ENCODE measurements around the gene H19. TPM values are rescaled to one million over a fixed set of nuclear protein-coding genes. Genes with fewer than 3 reads are reported as not detected.

H19 gene
- total and polyA plus RNA-seq, 9 donors: 113 to 2,888 (median 601) TPM

DNA sequence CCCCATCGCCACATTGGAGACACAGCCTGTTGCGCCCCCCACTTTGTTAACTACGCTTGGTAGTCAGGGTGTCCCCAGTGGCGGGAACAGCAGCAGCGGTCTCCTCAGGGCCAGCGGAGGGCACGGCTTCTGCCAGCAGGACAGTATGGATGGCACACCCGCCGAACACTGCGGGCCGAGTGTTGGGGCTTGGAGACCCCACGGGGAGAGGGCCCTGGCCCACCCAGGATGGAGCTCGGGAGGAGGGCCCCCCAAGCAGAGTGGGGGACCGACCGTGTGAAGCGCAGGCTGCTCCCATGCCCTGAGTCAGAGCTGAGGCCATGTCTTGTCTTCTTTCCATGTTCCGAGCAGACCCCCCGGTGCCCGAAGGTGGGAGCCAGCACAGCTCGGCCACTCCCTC is 32.7 kb downstream of the H19 start:
- Histone ChIP-seq H3K4me1 (ENCODE audit: insufficient read depth) (no peaks in the 10 kb centered on the region), H3K27me3 (no peaks in the 10 kb centered on the region), H3K36me3 (no peaks in the 10 kb centered on the region), H3K4me3 (no peak overlapping the region), H3K27ac (no peak overlapping the region), H3K9me3 (no peaks in the 10 kb centered on the region)
- TF ChIP-seq POLR2A (IDR thresholded peaks at IDR 0.05): no peak
- no peak for TF ChIP-seq CTCF (IDR thresholded peaks at IDR 0.05)
- TF ChIP-seq EP300 (IDR thresholded peaks at IDR 0.05): no peak
- intact Hi-C loops (cut with DNase I): no loop called here
- WGBS, 3 donors: 89% methylated on average over 3 of the region's 20 CpGs; no CpG with 5 or more reads in 2 of the 3 donors
- DNase-seq: peak in 4 of 5 donors; percentile 7 to 22 (median 10)

DNA sequence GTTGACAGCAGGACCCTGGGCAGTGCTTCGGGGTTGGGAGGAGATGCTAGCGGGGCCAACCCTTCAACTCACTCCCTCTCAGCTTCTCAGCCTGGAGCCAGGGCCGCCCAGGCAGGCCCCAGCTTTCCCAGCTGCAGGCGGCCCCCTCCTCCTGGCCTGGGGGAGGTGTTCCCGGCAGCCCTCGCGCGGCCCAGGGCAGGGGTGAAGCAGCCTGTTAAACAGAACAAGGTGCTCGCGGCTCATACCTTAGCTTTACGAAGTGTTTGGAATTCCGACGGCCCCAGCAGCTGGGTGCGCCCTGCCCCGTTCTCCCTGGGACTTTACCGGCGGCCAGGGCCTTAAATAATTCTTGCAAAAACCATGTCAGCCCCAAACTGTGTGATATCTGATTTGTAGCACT is 33.3 kb downstream of the H19 start:
- Histone ChIP-seq H3K27me3 (no peaks in the 10 kb centered on the region), H3K4me3 (no peak overlapping the region), H3K4me1 (ENCODE audit: insufficient read depth) (no peaks in the 10 kb centered on the region), H3K9me3 (no peaks in the 10 kb centered on the region), H3K27ac (no peak overlapping the region), H3K36me3 (no peaks in the 10 kb centered on the region)
- WGBS, 3 donors: no CpG with 5 or more reads among the region's 17 CpGs
- no peak for DNase-seq
- TF ChIP-seq CTCF (IDR thresholded peaks at IDR 0.05) (no peak), POLR2A (IDR thresholded peaks at IDR 0.05) (no peak)
- intact Hi-C loops (cut with DNase I): no loop called here

GRCh38 chr11:1963864-1964263 is 33.8 kb downstream of the H19 start:
- WGBS, 3 donors: 95% methylated on average over 5 of the region's 20 CpGs; no CpG with 5 or more reads in 2 of the 3 donors
- peak in 4 of 5 donors; percentile 16 to 35 (median 23) for DNase-seq
- Histone ChIP-seq H3K36me3 (no peaks in the 10 kb centered on the region), H3K4me3 (no peak overlapping the region), H3K27ac (no peak overlapping the region), H3K9me3 (no peaks in the 10 kb centered on the region), H3K27me3 (no peaks in the 10 kb centered on the region), H3K4me1 (ENCODE audit: insufficient read depth) (no peaks in the 10 kb centered on the region)
- intact Hi-C loops (cut with DNase I): no loop called here
- no peak for TF ChIP-seq EP300 (IDR thresholded peaks at IDR 0.05)
- no peak for TF ChIP-seq POLR2A (IDR thresholded peaks at IDR 0.05)
- TF ChIP-seq CTCF (IDR thresholded peaks at IDR 0.05): no peak

GRCh38 chr11:1959786-1960185 is 37.9 kb downstream of the H19 start:
- Histone ChIP-seq H3K4me3 (no peak overlapping the region), H3K27me3 (no peaks in the 10 kb centered on the region), H3K9me3 (no peaks in the 10 kb centered on the region), H3K4me1 (ENCODE audit: insufficient read depth) (no peaks in the 10 kb centered on the region), H3K36me3 (no peaks in the 10 kb centered on the region), H3K27ac (no peak overlapping the region)
- 89% methylated on average over 5 of the region's 17 CpGs; no CpG with 5 or more reads in 2 of the 3 donors for WGBS, 3 donors
- DNase-seq: peak in 3 of 5 donors; percentile 14 to 30 (median 16)
- intact Hi-C loops (cut with DNase I): no loop called here
- TF ChIP-seq EP300 (IDR thresholded peaks at IDR 0.05) (no peak), CTCF (IDR thresholded peaks at IDR 0.05) (no peak), POLR2A (IDR thresholded peaks at IDR 0.05) (no peak)

Measured in ovary (tissue), 9 donors.